Measurements from ENCODE around the gene BZW2. TPM values are rescaled to one million over a fixed set of nuclear protein-coding genes. Genes with fewer than 3 reads are reported as not detected.

The BZW2 gene
- total RNA-seq, 1 experiment from 2014 or later = 85.4 TPM

DNA sequence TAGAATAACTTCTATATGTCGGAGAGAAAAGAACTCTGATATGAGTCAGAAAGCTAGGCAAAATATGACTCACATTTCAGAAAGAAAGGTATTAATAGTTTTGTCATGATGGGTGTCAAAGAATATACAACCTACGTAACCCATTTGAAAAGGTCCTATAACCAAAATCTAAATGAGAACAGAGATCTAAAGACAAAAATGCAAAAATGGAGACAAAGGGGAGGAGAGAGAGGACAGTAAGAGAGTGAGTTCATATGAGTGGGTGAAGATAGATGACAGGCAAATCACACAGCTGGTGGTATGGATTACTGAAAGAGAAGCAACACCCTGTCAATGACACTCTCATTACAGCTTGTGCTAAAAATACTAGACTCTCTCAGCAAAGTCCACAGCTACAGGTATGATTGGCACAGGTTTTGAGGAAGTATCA is 26.0 kb upstream of the BZW2 start:
- BruUV-seq (replicated peaks) = no TSS peak

DNA sequence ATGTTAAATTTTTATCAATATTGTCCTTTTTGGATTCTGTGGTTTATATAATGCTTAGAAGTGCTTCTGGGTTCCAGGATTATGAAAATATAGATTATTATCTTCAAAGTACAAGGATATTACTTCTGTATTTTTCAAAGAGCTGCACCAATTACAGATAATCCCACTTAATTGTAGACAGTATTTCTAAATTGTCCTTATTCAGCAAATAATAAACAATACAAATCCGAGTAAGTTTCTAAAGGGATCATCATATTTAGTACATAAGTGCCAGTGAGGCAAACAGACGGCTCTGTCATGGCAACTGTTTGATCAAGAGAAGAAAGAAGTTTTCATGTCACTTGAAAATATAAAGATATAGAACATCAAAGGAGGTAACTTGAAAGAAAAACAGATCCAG is 19.6 kb upstream of the BZW2 start:
- H3K27ac Mint-ChIP-seq (ENCODE audit: low read depth, unreplicated experiment) = no peak overlapping the region
- no peak for DNase-seq (ENCODE audit: unreplicated experiment)
- H3K36me3 Mint-ChIP-seq (ENCODE audit: insufficient read depth, unreplicated experiment) = peaks cover 15% of the 10 kb centered on the region
- BruUV-seq (replicated peaks) = no TSS peak
- no peaks in the 10 kb centered on the region for H3K27me3 Mint-ChIP-seq (ENCODE audit: insufficient read depth, unreplicated experiment)
- H3K4me1 Mint-ChIP-seq (ENCODE audit: insufficient read depth, unreplicated experiment) = no peaks in the 10 kb centered on the region
- TF ChIP-seq, protein P1, sequence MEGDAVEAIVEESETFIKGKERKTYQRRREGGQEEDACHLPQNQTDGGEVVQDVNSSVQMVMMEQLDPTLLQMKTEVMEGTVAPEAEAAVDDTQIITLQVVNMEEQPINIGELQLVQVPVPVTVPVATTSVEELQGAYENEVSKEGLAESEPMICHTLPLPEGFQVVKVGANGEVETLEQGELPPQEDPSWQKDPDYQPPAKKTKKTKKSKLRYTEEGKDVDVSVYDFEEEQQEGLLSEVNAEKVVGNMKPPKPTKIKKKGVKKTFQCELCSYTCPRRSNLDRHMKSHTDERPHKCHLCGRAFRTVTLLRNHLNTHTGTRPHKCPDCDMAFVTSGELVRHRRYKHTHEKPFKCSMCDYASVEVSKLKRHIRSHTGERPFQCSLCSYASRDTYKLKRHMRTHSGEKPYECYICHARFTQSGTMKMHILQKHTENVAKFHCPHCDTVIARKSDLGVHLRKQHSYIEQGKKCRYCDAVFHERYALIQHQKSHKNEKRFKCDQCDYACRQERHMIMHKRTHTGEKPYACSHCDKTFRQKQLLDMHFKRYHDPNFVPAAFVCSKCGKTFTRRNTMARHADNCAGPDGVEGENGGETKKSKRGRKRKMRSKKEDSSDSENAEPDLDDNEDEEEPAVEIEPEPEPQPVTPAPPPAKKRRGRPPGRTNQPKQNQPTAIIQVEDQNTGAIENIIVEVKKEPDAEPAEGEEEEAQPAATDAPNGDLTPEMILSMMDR (IDR thresholded peaks at IDR 0.05; ENCODE audit: unreplicated experiment) = no peak
- ChIA-PET POLR2A (interaction anchor here (0.8 kb wide), 2 partner anchors 15 to 66 kb away, joined by 3 read pairs; no protein-coding TSS in a partner anchor), CTCF (no interaction called here)
- intact Hi-C loops (cut with micrococcal nuclease) = no loop called here
- no peak overlapping the region for H3K4me3 Mint-ChIP-seq (ENCODE audit: unreplicated experiment)
- H3K9me3 Mint-ChIP-seq (ENCODE audit: unreplicated experiment) = no peaks in the 10 kb centered on the region

More for the DNA sequence above, 26.0 kb upstream of the BZW2 start:
- Mint-ChIP-seq H3K27ac (ENCODE audit: low read depth, unreplicated experiment) (no peak overlapping the region), H3K4me3 (ENCODE audit: unreplicated experiment) (no peak overlapping the region), H3K4me1 (ENCODE audit: insufficient read depth, unreplicated experiment) (no peaks in the 10 kb centered on the region), H3K36me3 (ENCODE audit: insufficient read depth, unreplicated experiment) (peaks cover 40% of the 10 kb centered on the region), H3K27me3 (ENCODE audit: insufficient read depth, unreplicated experiment) (no peaks in the 10 kb centered on the region), H3K9me3 (ENCODE audit: unreplicated experiment) (peaks cover 10% of the 10 kb centered on the region)
- intact Hi-C loops (cut with micrococcal nuclease) = no loop called here
- ChIA-PET POLR2A (interaction anchor here (1.9 kb wide), 1 partner anchor 26 kb away, joined by 8 read pairs; the partner anchor contains the start of genes ANKMY2 and BZW2), CTCF (no interaction called here)
- TF ChIP-seq, protein P1 (IDR thresholded peaks at IDR 0.05; ENCODE audit: unreplicated experiment) = no peak
- DNase-seq (ENCODE audit: unreplicated experiment) = peak; percentile 7

DNA sequence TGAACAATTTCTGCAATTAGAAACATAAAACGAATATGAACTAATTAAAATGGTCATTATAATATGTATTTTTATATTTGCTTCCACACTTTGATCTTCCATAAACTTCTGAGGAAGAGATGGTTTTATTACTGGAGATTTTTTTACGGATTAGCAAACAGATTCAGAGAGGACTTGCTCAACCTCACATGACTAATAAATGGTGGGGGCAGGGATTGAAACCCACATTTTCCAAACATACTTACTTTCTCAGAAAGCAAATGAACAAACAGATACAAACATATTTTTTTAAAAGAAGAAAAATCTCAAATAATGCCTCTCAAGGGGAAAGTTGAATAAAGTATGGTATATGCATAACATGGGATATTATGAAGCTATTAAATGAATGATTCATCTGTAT is 18.7 kb upstream of the BZW2 start:
- POLR2A ChIA-PET = interaction anchor here (1.2 kb wide), 1 partner anchor 20 kb away, joined by 3 read pairs; no protein-coding TSS in a partner anchor
- Mint-ChIP-seq H3K9me3 (ENCODE audit: unreplicated experiment) (peaks cover 6% of the 10 kb centered on the region), H3K4me3 (ENCODE audit: unreplicated experiment) (no peak overlapping the region), H3K27me3 (ENCODE audit: insufficient read depth, unreplicated experiment) (no peaks in the 10 kb centered on the region), H3K36me3 (ENCODE audit: insufficient read depth, unreplicated experiment) (peaks cover 12% of the 10 kb centered on the region), H3K27ac (ENCODE audit: low read depth, unreplicated experiment) (no peak overlapping the region), H3K4me1 (ENCODE audit: insufficient read depth, unreplicated experiment) (no peaks in the 10 kb centered on the region)
- peak; percentile 37 for DNase-seq (ENCODE audit: unreplicated experiment)
- TF ChIP-seq, protein P1 (IDR thresholded peaks at IDR 0.05; ENCODE audit: unreplicated experiment) = no peak
- BruUV-seq (replicated peaks) = no TSS peak
- intact Hi-C loops (cut with micrococcal nuclease) = no loop called here
- CTCF ChIA-PET = no interaction called here

DNA sequence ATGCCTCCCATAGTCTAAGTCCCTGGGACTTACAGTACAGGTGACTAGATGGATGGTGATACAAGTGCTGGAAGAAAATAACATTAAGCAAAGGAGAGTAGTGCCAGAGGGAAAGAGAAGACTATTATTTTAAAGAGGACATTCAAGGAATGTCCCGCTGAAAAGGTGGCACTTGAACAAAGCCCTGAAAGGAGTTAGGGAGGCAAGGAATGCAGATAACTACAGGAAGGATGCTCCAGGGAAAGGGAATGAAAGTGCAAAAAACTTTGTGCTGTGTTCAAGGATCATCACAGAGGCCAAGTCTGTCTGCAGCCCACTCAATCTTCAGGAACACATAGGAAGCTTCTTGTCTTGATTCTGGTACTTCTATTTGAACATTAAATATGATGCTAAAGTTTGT is 15.3 kb upstream of the BZW2 start:
- no peaks in the 10 kb centered on the region for H3K27me3 Mint-ChIP-seq (ENCODE audit: insufficient read depth, unreplicated experiment)

More for the DNA sequence above, 15.3 kb upstream of the BZW2 start:
- H3K4me3 Mint-ChIP-seq (ENCODE audit: unreplicated experiment) = no peak overlapping the region
- ChIA-PET POLR2A (no interaction called here), CTCF (interaction anchor here (0.6 kb wide), 1 partner anchor 1389 kb away, joined by 3 read pairs; no protein-coding TSS in a partner anchor)
- TF ChIP-seq, protein P1 (IDR thresholded peaks at IDR 0.05; ENCODE audit: unreplicated experiment) = no peak
- intact Hi-C loops (cut with micrococcal nuclease) = loop anchor here (1.0 kb wide), 1 partner anchor 21 kb away; no protein-coding TSS in a partner anchor
- BruUV-seq (replicated peaks) = no TSS peak
- H3K36me3 Mint-ChIP-seq (ENCODE audit: insufficient read depth, unreplicated experiment) = peaks cover 9% of the 10 kb centered on the region
- H3K4me1 Mint-ChIP-seq (ENCODE audit: insufficient read depth, unreplicated experiment) = peaks cover 10% of the 10 kb centered on the region
- peaks cover 7% of the 10 kb centered on the region for H3K9me3 Mint-ChIP-seq (ENCODE audit: unreplicated experiment)
- H3K27ac Mint-ChIP-seq (ENCODE audit: low read depth, unreplicated experiment) = no peak overlapping the region
- no peak for DNase-seq (ENCODE audit: unreplicated experiment)
